ENCODE measurements around the gene ADAMTS2.

Gene ADAMTS2

GRCh38 chr5:179323026-179323870 lies 22.0 kb downstream of the ADAMTS2 start:
- no peak overlapping the region for H3K27ac ChIP-seq (ENCODE audit: insufficient read depth in 1 of 2, low read depth in 1 of 2, low read length in 2 of 2, poor library complexity in 1 of 2, severe bottlenecking in 2 of 2)
- CTCF ChIA-PET, result interaction anchor here (0.6 kb wide), 1 partner anchor 97 kb away, joined by 3 read pairs; no protein-coding TSS in a partner anchor
- DNase-seq, result no peak

GRCh38 chr5:179322071-179323025 lies 22.9 kb downstream of the ADAMTS2 start:
- ChIA-PET CTCF (no interaction called here), POLR2A (no interaction called here)
- H3K36me3 ChIP-seq (ENCODE audit: control insufficient read depth in 4 of 4, insufficient read depth in 4 of 4, low read length in 3 of 4), result no peaks in the 10 kb centered on the region
- no peak overlapping the region for H3K4me3 ChIP-seq (ENCODE audit: control insufficient read depth in 1 of 7, extremely low read depth in 1 of 7, insufficient read depth in 4 of 7, low read depth in 2 of 7, low read length in 6 of 7)
- H3K4me1 ChIP-seq (ENCODE audit: control extremely low read depth in 1 of 4, control insufficient read depth in 4 of 4, insufficient read depth in 4 of 4, low read length in 3 of 4), result no peaks in the 10 kb centered on the region
- no peak overlapping the region for H3K27ac ChIP-seq (ENCODE audit: insufficient read depth in 1 of 2, low read depth in 1 of 2, low read length in 2 of 2, poor library complexity in 1 of 2, severe bottlenecking in 2 of 2)
- no peak for DNase-seq
- 92% methylated on average over 28 of the region's 32 CpGs for WGBS (ENCODE audit: insufficient coverage)
- H3K27me3 ChIP-seq (replicated peaks in 2 of 5; ENCODE audit: control insufficient read depth in 4 of 5, insufficient read depth in 5 of 5, low read length in 4 of 5), result peaks cover 0 to 26% (median 0%) of the 10 kb centered on the region in 5 experiments
- no peaks in the 10 kb centered on the region for H3K9me3 ChIP-seq (ENCODE audit: control extremely low read depth in 1 of 5, control insufficient read depth in 4 of 5, insufficient read depth in 2 of 5, low read depth in 1 of 5, low read length in 4 of 5)

More at GRCh38 chr5:179323026-179323870, 22.0 kb downstream of the ADAMTS2 start:
- H3K4me1 ChIP-seq (ENCODE audit: control extremely low read depth in 1 of 4, control insufficient read depth in 4 of 4, insufficient read depth in 4 of 4, low read length in 3 of 4), result no peaks in the 10 kb centered on the region
- H3K9me3 ChIP-seq (ENCODE audit: control extremely low read depth in 1 of 5, control insufficient read depth in 4 of 5, insufficient read depth in 2 of 5, low read depth in 1 of 5, low read length in 4 of 5), result no peaks in the 10 kb centered on the region
- POLR2A ChIA-PET, result interaction anchor here (0.6 kb wide), 1 partner anchor 518 kb away, joined by 3 read pairs; no protein-coding TSS in a partner anchor
- H3K4me3 ChIP-seq (ENCODE audit: control insufficient read depth in 1 of 7, extremely low read depth in 1 of 7, insufficient read depth in 4 of 7, low read depth in 2 of 7, low read length in 6 of 7), result no peak overlapping the region
- no peaks in the 10 kb centered on the region for H3K36me3 ChIP-seq (ENCODE audit: control insufficient read depth in 4 of 4, insufficient read depth in 4 of 4, low read length in 3 of 4)
- 76% methylated on average over 6 of the region's 11 CpGs for WGBS (ENCODE audit: insufficient coverage)
- H3K27me3 ChIP-seq (replicated peaks in 2 of 5; ENCODE audit: control insufficient read depth in 4 of 5, insufficient read depth in 5 of 5, low read length in 4 of 5), result peaks cover 0 to 23% (median 0%) of the 10 kb centered on the region in 5 experiments

GRCh38 chr5:179321206-179321987 lies 23.9 kb downstream of the ADAMTS2 start:
- ChIA-PET CTCF (no interaction called here), POLR2A (no interaction called here)
- WGBS (ENCODE audit: insufficient coverage), result 87% methylated on average over 10 of the region's 13 CpGs
- no peak overlapping the region for H3K4me3 ChIP-seq (ENCODE audit: control insufficient read depth in 1 of 7, extremely low read depth in 1 of 7, insufficient read depth in 4 of 7, low read depth in 2 of 7, low read length in 6 of 7)
- no peaks in the 10 kb centered on the region for H3K4me1 ChIP-seq (ENCODE audit: control extremely low read depth in 1 of 4, control insufficient read depth in 4 of 4, insufficient read depth in 4 of 4, low read length in 3 of 4)
- H3K27me3 ChIP-seq (replicated peaks in 2 of 5; ENCODE audit: control insufficient read depth in 4 of 5, insufficient read depth in 5 of 5, low read length in 4 of 5), result peaks cover 0 to 17% (median 0%) of the 10 kb centered on the region in 5 experiments
- no peaks in the 10 kb centered on the region for H3K9me3 ChIP-seq (ENCODE audit: control extremely low read depth in 1 of 5, control insufficient read depth in 4 of 5, insufficient read depth in 2 of 5, low read depth in 1 of 5, low read length in 4 of 5)
- DNase-seq, result no peak
- no peaks in the 10 kb centered on the region for H3K36me3 ChIP-seq (ENCODE audit: control insufficient read depth in 4 of 4, insufficient read depth in 4 of 4, low read length in 3 of 4)
- no peak overlapping the region for H3K27ac ChIP-seq (ENCODE audit: insufficient read depth in 1 of 2, low read depth in 1 of 2, low read length in 2 of 2, poor library complexity in 1 of 2, severe bottlenecking in 2 of 2)

- no peaks in the 10 kb centered on the region for H3K36me3 ChIP-seq (ENCODE audit: control insufficient read depth in 4 of 4, insufficient read depth in 4 of 4, low read length in 3 of 4)
- ChIA-PET CTCF (no interaction called here), POLR2A (no interaction called here)
- DNase-seq, result no peak
- H3K27ac ChIP-seq (ENCODE audit: insufficient read depth in 1 of 2, low read depth in 1 of 2, low read length in 2 of 2, poor library complexity in 1 of 2, severe bottlenecking in 2 of 2), result no peak overlapping the region
- WGBS (ENCODE audit: insufficient coverage), result 53% methylated on average over 8 of the region's 11 CpGs
- H3K4me1 ChIP-seq (ENCODE audit: control extremely low read depth in 1 of 4, control insufficient read depth in 4 of 4, insufficient read depth in 4 of 4, low read length in 3 of 4), result no peaks in the 10 kb centered on the region
- H3K4me3 ChIP-seq (ENCODE audit: control insufficient read depth in 1 of 7, extremely low read depth in 1 of 7, insufficient read depth in 4 of 7, low read depth in 2 of 7, low read length in 6 of 7), result no peak overlapping the region
- H3K9me3 ChIP-seq (ENCODE audit: control extremely low read depth in 1 of 5, control insufficient read depth in 4 of 5, insufficient read depth in 2 of 5, low read depth in 1 of 5, low read length in 4 of 5), result peaks cover 0 to 9% (median 0%) of the 10 kb centered on the region in 5 experiments
- H3K27me3 ChIP-seq (replicated peaks in 2 of 5; ENCODE audit: control insufficient read depth in 4 of 5, insufficient read depth in 5 of 5, low read length in 4 of 5), result peaks cover 0 to 15% (median 0%) of the 10 kb centered on the region in 5 experiments
Observed at GRCh38 chr5:179319741-179320281, 25.4 kb downstream of the ADAMTS2 start.

- Histone ChIP-seq H3K36me3 (ENCODE audit: control insufficient read depth in 4 of 4, insufficient read depth in 4 of 4, low read length in 3 of 4) (no peaks in the 10 kb centered on the region), H3K4me3 (ENCODE audit: control insufficient read depth in 1 of 7, extremely low read depth in 1 of 7, insufficient read depth in 4 of 7, low read depth in 2 of 7, low read length in 6 of 7) (no peak overlapping the region), H3K27me3 (replicated peaks in 2 of 5; ENCODE audit: control insufficient read depth in 4 of 5, insufficient read depth in 5 of 5, low read length in 4 of 5) (peaks cover 0 to 15% (median 0%) of the 10 kb centered on the region in 5 experiments), H3K27ac (ENCODE audit: insufficient read depth in 1 of 2, low read depth in 1 of 2, low read length in 2 of 2, poor library complexity in 1 of 2, severe bottlenecking in 2 of 2) (no peak overlapping the region), H3K4me1 (ENCODE audit: control extremely low read depth in 1 of 4, control insufficient read depth in 4 of 4, insufficient read depth in 4 of 4, low read length in 3 of 4) (no peaks in the 10 kb centered on the region), H3K9me3 (ENCODE audit: control extremely low read depth in 1 of 5, control insufficient read depth in 4 of 5, insufficient read depth in 2 of 5, low read depth in 1 of 5, low read length in 4 of 5) (peaks cover 0 to 9% (median 0%) of the 10 kb centered on the region in 5 experiments)
- ChIA-PET CTCF (no interaction called here), POLR2A (interaction anchor here (0.6 kb wide), 1 partner anchor 178 kb away, joined by 8 read pairs; no protein-coding TSS in a partner anchor)
- WGBS (ENCODE audit: insufficient coverage), result 94% methylated on average over 8 of the region's 8 CpGs
- DNase-seq, result no peak
Observed at GRCh38 chr5:179319123-179319522, 26.1 kb downstream of the ADAMTS2 start.

GRCh38 chr5:179318221-179318955 lies 26.9 kb downstream of the ADAMTS2 start:
- 93% methylated on average over 15 of the region's 21 CpGs for WGBS (ENCODE audit: insufficient coverage)
- Histone ChIP-seq H3K27ac (ENCODE audit: insufficient read depth in 1 of 2, low read depth in 1 of 2, low read length in 2 of 2, poor library complexity in 1 of 2, severe bottlenecking in 2 of 2) (no peak overlapping the region), H3K4me1 (ENCODE audit: control extremely low read depth in 1 of 4, control insufficient read depth in 4 of 4, insufficient read depth in 4 of 4, low read length in 3 of 4) (no peaks in the 10 kb centered on the region), H3K36me3 (ENCODE audit: control insufficient read depth in 4 of 4, insufficient read depth in 4 of 4, low read length in 3 of 4) (no peaks in the 10 kb centered on the region), H3K27me3 (replicated peaks in 2 of 5; ENCODE audit: control insufficient read depth in 4 of 5, insufficient read depth in 5 of 5, low read length in 4 of 5) (peaks cover 0 to 15% (median 0%) of the 10 kb centered on the region in 5 experiments), H3K9me3 (ENCODE audit: control extremely low read depth in 1 of 5, control insufficient read depth in 4 of 5, insufficient read depth in 2 of 5, low read depth in 1 of 5, low read length in 4 of 5) (peaks cover 0 to 9% (median 0%) of the 10 kb centered on the region in 5 experiments), H3K4me3 (ENCODE audit: control insufficient read depth in 1 of 7, extremely low read depth in 1 of 7, insufficient read depth in 4 of 7, low read depth in 2 of 7, low read length in 6 of 7) (no peak overlapping the region)
- DNase-seq, result no peak
- CTCF ChIA-PET, result no interaction called here
- POLR2A ChIA-PET, result interaction anchor here (0.6 kb wide), 1 partner anchor 179 kb away, joined by 8 read pairs; no protein-coding TSS in a partner anchor

All from common myeloid progenitor, CD34-positive (primary cell).